HepG2 (cell line): ENCODE measurements around the gene RBMS2. TPM values are rescaled to one million over a fixed set of nuclear protein-coding genes. Genes with fewer than 3 reads are reported as not detected.

Experiments used
- MAFK ChIP-seq, 2 experiments: IDR thresholded peaks in 1 of 2; conservative IDR thresholded peaks in 1 of 2; 2 replicates each; pipeline ENCODE4 v1.6.1; 2011; ENCODE audit warnings: improper control_type of control experiment in 2 of 2, low read length in 2 of 2
- NR2F6 ChIP-seq, 2 experiments: IDR thresholded peaks; 2 replicates each; pipeline ENCODE4 v1.6.1; 2016; ENCODE audit warnings: antibody characterized with exemption in 1 of 2, mild to moderate bottlenecking in 1 of 2
- RBAK ChIP-seq: sonication (generic); formaldehyde crosslinking; IDR thresholded peaks from 2 replicates; pipeline ENCODE4 v1.5.1; 2020; ENCODE audit warnings: mild to moderate bottlenecking, missing genetic modification reagents
- RXRB ChIP-seq: IDR thresholded peaks from 2 replicates; pipeline ENCODE4 v1.6.1; 2016; ENCODE audit warnings: borderline replicate concordance, missing genetic modification reagents, missing compliant biosample characterization
- SRSF4 ChIP-seq: fragments of 200-400 bp; formaldehyde crosslinking; IDR thresholded peaks from one replicate; pipeline ENCODE4 v1.6.1; 2018; ENCODE audit warnings: mild to moderate bottlenecking, low read depth, low read length, moderate library complexity; ENCODE audit not compliant: poor library complexity, severe bottlenecking
- TOPORS ChIP-seq: sonication (generic); formaldehyde crosslinking; IDR thresholded peaks from 2 replicates; pipeline ENCODE4 v1.8.0; 2023; ENCODE audit warnings: mild to moderate bottlenecking, missing genetic modification reagents
- ZBTB7B ChIP-seq: sonication (generic); formaldehyde crosslinking; IDR thresholded peaks from 2 replicates; pipeline ENCODE4 v1.4.0; 2020; ENCODE audit warnings: missing genetic modification reagents
- ZFP62 ChIP-seq: sonication (generic); formaldehyde crosslinking; IDR thresholded peaks from 2 replicates; pipeline ENCODE4 v1.4.0; 2020; ENCODE audit warnings: missing genetic modification reagents
- ZNF34 ChIP-seq: sonication (generic); formaldehyde crosslinking; IDR thresholded peaks from 2 replicates; pipeline ENCODE4 v1.4.0; 2020; ENCODE audit warnings: mild to moderate bottlenecking, missing genetic modification reagents, borderline replicate concordance
- ZNF577 ChIP-seq: sonication (generic); formaldehyde crosslinking; IDR thresholded peaks from 2 replicates; pipeline ENCODE4 v1.4.0; 2020; ENCODE audit warnings: mild to moderate bottlenecking, low read depth, missing genetic modification reagents, borderline replicate concordance
- polyA plus RNA-seq, 8 experiments: library from polyadenylated mRNA; depleted of rRNA in 3 of 8; stranded (reverse) in 7 of 8; unstranded in 1 of 8; fragments of >200 nt; fragmentation: Illumina TruSeq in 4 of 8; extraction: Trizol in 4 of 8; gene quantifications; 2 replicates each; pipeline versions ENCODE4 v1.2.1 to v1.2.3, GENCODE V29; 2011 to 2016; ENCODE audit warnings: low read depth in 4 of 8, missing spikeins in 1 of 8, mixed read lengths in 1 of 8; ENCODE audit not compliant: insufficient read depth in 1 of 8
- total RNA-seq, 5 experiments: library from RNA; depleted of rRNA; stranded (reverse); fragments of >200 nt; fragmentation: Illumina TruSeq; extraction: Trizol; gene quantifications; 2 replicates each; pipeline ENCODE4 v1.2.3, GENCODE V29; 2016; ENCODE audit warnings: low read depth in 1 of 5
- TF ChIP-seq, protein P1 (sequence below), 2 experiments: fragments of 450-650 bp in 1 of 2; sonication (generic) in 1 of 2; formaldehyde crosslinking in 1 of 2; IDR thresholded peaks; 2 replicates each; pipeline versions ENCODE4 v1.6.1 to v1.8.0; 2016 to 2022; ENCODE audit warnings: antibody characterized with exemption in 1 of 2, mild to moderate bottlenecking in 1 of 2, missing genetic modification reagents in 1 of 2
- TF ChIP-seq, protein P2 (sequence below): sonication (generic); formaldehyde crosslinking; IDR thresholded peaks from 2 replicates; pipeline ENCODE4 v1.4.0; 2020; ENCODE audit warnings: missing genetic modification reagents, borderline replicate concordance
- TF ChIP-seq, protein P3 (sequence below): sonication (generic); formaldehyde crosslinking; IDR thresholded peaks from 2 replicates; pipeline ENCODE4 v1.9.0; 2022; ENCODE audit warnings: missing genetic modification reagents, mild to moderate bottlenecking, borderline replicate concordance
- TF ChIP-seq, protein P4 (sequence below): IDR thresholded peaks from 2 replicates; pipeline ENCODE4 v1.6.1; 2016; ENCODE audit warnings: low read depth, borderline replicate concordance

Gene RBMS2
- total and polyA plus RNA-seq, 2 of the 13 experiments (the other 11 are each of a cell fraction or from before 2014, with no cell fraction given) = 0.53 to 7.4 TPM

DNA sequence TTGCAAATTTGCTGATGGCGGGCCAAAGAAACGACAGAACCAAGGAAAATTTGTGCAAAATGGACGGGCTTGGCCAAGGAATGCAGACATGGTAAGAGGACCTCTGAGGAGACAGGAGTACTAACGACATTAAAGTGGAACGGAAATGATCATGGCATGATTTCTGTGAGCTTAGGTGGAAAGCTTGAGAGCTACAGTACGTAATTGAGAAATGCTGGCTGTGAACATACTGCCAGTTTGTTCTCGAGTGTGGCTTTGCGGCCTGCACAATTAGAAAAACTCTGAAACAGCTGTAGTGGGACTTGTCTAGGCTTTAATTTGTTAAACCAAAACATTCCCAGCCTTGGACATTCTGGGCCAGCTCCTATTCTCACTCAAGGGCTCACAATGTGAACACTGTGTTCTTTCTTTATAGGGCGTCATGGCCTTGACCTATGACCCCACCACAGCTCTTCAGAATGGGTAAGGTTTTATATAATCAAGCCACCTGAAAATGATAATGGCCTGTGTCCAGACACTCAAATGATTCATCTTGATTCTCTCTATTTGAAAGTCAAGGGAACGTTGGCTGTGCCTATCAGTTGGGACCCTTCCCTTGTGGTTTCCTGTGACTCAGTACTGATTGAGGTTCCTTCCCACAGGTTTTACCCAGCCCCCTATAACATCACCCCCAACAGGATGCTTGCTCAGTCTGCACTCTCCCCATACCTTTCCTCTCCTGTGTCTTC, 60.0 kb downstream of the RBMS2 start (continued):
- TF ChIP-seq, protein P1, sequence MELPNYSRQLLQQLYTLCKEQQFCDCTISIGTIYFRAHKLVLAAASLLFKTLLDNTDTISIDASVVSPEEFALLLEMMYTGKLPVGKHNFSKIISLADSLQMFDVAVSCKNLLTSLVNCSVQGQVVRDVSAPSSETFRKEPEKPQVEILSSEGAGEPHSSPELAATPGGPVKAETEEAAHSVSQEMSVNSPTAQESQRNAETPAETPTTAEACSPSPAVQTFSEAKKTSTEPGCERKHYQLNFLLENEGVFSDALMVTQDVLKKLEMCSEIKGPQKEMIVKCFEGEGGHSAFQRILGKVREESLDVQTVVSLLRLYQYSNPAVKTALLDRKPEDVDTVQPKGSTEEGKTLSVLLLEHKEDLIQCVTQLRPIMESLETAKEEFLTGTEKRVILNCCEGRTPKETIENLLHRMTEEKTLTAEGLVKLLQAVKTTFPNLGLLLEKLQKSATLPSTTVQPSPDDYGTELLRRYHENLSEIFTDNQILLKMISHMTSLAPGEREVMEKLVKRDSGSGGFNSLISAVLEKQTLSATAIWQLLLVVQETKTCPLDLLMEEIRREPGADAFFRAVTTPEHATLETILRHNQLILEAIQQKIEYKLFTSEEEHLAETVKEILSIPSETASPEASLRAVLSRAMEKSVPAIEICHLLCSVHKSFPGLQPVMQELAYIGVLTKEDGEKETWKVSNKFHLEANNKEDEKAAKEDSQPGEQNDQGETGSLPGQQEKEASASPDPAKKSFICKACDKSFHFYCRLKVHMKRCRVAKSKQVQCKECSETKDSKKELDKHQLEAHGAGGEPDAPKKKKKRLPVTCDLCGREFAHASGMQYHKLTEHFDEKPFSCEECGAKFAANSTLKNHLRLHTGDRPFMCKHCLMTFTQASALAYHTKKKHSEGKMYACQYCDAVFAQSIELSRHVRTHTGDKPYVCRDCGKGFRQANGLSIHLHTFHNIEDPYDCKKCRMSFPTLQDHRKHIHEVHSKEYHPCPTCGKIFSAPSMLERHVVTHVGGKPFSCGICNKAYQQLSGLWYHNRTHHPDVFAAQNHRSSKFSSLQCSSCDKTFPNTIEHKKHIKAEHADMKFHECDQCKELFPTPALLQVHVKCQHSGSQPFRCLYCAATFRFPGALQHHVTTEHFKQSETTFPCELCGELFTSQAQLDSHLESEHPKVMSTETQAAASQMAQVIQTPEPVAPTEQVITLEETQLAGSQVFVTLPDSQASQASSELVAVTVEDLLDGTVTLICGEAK (IDR thresholded peaks at IDR 0.05) = no peak
- TF ChIP-seq, protein P1 (CRISPR knock-in tag; IDR thresholded peaks at IDR 0.05) = no peak
- no peak for TF ChIP-seq SRSF4
- TF ChIP-seq ZNF577 (CRISPR knock-in tag) = no peak
- peak in 1 of 2 experiments; percentile 31; a peak in 2 of 4 replicates for TF ChIP-seq MAFK (conservative IDR thresholded peaks at IDR 0.05 in 1 of 2, IDR thresholded peaks at IDR 0.05 in 1 of 2; ENCODE audit: low read length in 2 of 2)
- TF ChIP-seq RXRB (CRISPR knock-in tag) = no peak
- no peak for TF ChIP-seq ZBTB7B (CRISPR knock-in tag)
- TF ChIP-seq, protein P2, sequence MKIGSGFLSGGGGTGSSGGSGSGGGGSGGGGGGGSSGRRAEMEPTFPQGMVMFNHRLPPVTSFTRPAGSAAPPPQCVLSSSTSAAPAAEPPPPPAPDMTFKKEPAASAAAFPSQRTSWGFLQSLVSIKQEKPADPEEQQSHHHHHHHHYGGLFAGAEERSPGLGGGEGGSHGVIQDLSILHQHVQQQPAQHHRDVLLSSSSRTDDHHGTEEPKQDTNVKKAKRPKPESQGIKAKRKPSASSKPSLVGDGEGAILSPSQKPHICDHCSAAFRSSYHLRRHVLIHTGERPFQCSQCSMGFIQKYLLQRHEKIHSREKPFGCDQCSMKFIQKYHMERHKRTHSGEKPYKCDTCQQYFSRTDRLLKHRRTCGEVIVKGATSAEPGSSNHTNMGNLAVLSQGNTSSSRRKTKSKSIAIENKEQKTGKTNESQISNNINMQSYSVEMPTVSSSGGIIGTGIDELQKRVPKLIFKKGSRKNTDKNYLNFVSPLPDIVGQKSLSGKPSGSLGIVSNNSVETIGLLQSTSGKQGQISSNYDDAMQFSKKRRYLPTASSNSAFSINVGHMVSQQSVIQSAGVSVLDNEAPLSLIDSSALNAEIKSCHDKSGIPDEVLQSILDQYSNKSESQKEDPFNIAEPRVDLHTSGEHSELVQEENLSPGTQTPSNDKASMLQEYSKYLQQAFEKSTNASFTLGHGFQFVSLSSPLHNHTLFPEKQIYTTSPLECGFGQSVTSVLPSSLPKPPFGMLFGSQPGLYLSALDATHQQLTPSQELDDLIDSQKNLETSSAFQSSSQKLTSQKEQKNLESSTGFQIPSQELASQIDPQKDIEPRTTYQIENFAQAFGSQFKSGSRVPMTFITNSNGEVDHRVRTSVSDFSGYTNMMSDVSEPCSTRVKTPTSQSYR (CRISPR knock-in tag) = no peak
- TF ChIP-seq, protein P3, sequence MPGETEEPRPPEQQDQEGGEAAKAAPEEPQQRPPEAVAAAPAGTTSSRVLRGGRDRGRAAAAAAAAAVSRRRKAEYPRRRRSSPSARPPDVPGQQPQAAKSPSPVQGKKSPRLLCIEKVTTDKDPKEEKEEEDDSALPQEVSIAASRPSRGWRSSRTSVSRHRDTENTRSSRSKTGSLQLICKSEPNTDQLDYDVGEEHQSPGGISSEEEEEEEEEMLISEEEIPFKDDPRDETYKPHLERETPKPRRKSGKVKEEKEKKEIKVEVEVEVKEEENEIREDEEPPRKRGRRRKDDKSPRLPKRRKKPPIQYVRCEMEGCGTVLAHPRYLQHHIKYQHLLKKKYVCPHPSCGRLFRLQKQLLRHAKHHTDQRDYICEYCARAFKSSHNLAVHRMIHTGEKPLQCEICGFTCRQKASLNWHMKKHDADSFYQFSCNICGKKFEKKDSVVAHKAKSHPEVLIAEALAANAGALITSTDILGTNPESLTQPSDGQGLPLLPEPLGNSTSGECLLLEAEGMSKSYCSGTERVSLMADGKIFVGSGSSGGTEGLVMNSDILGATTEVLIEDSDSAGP (CRISPR knock-in tag) = no peak
- TF ChIP-seq ZNF34 (CRISPR knock-in tag) = no peak
- TF ChIP-seq, protein P4, sequence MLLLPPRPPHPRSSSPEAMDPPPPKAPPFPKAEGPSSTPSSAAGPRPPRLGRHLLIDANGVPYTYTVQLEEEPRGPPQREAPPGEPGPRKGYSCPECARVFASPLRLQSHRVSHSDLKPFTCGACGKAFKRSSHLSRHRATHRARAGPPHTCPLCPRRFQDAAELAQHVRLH (CRISPR knock-in tag) = no peak
- no peak for TF ChIP-seq ZFP62 (CRISPR knock-in tag)
- no peak for TF ChIP-seq TOPORS (CRISPR knock-in tag)
- peak; percentile 58 for TF ChIP-seq NR2F6 (IDR thresholded peaks at IDR 0.05)
- peak; percentile 27; the same call in 1 of the 2 replicates for TF ChIP-seq NR2F6 (CRISPR knock-in tag; IDR thresholded peaks at IDR 0.05)
- no peak for TF ChIP-seq RBAK (CRISPR knock-in tag)
